ENCODE data around the gene IQGAP2.
A peak's percentile ranks its signal among the peaks of the same experiment; 100 is the strongest.
"Not testable (repeated sequence)": the region's sequence is repeated elsewhere in the genome, so short reads cannot be mapped to it uniquely, and the experiment has no call there.

Gene IQGAP2

GRCh38 chr5:76544268-76544926 is 141.3 kb downstream of the IQGAP2 start:
- DNase-seq: peak; percentile 54 to 57

GRCh38 chr5:76545184-76545583 is 142.1 kb downstream of the IQGAP2 start:
- DNase-seq: no peak

DNA sequence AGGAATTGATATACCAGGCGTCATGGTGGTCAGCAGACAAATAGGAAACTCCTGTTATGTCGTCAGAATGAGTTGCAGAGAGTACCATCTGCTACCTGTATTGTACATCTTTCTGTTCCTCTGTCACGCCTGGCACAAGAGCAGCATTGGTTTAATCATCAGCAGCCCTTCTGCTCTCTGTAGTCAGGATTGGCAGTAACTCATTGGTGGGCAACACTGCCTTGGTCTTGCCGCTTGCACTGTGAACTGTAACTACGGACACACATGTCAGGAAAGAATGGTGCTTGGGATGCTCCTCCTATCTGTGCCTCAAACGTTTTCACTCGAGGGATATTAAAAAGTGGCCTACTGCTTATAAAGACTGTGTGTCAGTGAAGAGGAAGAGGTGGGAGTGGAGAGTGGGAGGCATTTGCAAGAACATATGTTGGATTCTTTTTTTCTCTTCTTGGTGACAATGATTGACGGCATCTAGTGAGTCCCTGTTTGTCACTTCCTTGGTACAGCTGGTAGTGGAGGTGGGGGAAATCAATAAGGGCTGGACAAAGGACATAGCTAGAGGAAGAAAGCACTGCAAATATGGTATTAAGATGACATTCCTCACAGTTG is 143.5 kb downstream of the IQGAP2 start:
- no peak for DNase-seq

DNA sequence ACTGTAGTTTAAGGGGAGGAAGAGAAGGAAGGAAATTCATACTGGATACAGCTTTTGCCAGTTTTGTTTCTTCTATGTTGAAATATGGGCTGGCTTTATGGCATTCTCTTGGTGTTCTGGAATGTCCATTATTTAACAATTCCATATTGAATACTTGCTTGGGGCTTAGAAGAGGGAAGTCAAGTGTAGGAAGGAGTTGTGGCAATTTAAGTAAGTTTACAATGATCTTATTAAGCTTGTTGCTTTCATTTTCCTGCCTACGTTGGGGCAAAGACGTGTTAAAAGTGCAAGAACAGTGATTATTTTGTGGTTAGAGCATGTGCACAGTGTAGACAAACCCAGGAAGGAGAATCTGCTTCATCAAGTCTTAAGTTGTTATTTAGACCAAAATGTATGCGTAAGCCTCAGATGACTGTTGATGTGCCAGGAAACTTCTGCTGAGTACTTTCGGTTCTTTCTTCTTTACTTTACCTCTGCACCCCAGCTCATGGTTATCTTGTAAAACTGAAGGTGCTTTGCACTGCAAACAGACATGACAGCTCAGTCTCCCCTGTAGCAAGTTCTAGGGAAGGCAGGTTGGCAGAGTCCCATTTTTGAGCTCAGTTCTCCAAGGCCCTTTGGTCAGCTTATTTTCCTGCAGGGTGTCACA is 144.3 kb downstream of the IQGAP2 start:
- peak in 1 of 2 experiments; percentile 6 for DNase-seq

DNA sequence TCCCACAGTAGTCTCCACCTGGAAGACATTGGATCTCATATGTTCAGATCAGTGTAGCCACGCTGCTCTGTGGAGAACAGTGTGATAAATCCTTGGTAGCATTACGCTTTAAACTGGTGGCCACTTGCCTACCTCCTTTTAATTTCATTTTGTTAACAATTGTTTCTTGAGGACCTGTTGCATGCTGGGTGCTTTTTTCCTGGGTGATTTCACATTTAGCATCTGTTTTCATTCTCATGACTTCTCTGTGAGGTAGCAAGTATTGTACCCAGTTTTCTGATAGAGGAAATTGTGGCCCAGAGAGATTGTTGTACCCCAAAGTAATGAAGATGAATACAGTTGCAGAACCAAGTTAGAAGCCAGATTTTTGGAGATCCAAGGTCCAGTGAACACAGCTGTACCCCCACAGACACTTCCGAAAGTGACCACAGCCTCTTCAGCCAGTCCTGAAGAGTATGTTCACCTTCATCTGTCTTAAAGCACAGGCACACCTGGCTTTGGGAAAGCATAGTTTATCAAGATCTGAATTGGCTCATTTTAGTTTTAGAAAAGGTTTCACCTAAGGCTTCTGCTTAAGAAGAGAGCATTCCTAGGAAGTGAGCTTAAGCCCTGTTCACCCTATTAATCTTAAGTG is 144.9 kb downstream of the IQGAP2 start:
- DNase-seq: no peak

- no peak for DNase-seq
These were observed 145.6 kb downstream of the IQGAP2 start for GRCh38 chr5:76548525-76549229.

DNA sequence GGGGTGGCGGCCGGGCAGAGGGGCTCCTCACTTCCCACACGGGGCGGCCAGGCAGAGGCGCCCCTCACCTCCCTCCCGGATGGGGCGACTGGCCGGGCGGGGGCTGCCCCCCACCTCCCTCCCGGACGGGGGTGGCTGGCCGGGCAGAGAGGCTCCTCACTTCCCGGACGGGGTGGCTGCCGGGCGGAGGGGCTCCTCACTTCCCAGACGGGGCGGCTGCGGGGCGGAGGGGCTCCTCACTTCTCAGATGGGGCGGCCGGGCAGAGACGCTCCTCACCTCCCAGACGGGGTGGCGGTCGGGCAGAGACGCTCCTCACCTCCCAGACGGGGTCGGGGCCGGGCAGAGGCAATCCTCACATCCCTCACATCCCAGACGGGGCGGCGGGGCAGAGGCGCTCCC is 147.8 kb downstream of the IQGAP2 start:
- DNase-seq: not testable (repeated sequence)

- DNase-seq: no peak
These were observed 149.5 kb downstream of the IQGAP2 start for GRCh38 chr5:76552546-76552945.

- DNase-seq: no peak
These were observed 150.2 kb downstream of the IQGAP2 start for GRCh38 chr5:76553251-76553650.

GRCh38 chr5:76555114-76555513 is 152.0 kb downstream of the IQGAP2 start:
- no peak for DNase-seq

DNA sequence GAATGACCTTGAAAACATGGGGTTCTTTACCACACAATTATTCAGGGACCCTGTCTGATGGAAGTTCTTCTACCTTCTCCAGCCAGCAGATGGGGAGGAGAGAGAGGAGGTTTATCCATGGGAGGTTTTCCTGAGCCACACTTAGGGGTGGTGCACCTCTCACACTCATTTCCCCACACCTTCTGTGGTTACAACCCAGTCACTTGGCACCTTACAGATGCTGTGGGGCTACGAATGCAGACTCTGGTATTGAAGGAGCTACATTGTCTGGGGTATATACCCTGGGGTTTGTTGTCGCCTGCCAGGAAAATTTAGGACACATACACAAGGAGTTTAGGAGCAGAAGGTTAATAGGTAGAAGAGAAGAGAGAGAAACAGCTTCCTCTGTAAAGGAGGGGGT is 152.6 kb downstream of the IQGAP2 start:
- DNase-seq: no peak

DNA sequence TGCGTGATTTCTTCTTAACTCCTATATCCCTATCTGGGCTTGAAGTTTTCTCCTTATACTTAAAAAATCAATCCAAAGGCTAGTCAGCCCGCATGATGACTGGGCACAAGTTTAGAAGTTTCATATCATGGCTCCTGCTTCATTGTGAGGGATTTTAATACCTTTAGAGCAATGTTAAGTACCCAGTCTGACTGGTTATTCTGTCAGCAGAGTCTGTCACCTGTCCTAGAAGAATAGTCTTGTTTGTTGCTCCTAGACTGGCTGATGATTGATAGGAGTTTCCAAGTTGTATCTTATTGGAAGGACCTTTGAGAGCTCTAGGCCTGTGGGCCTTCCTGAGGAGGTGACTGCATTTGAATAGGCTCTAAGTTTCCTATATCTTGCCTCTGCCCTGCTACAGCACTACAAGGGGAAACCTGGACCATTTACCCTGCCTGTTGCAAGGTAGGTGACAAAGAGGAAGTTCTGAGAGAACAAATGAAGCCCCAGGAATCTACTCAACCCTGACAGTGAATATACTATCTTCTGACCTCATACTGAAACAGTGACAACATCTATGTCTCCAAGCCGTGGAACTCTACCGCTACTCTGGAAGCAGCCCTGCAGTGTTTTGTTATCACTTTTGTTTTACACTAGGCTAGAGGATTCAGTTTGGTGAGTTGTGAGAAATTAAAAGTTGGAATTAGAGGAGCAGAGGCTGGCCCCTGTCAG is 153.6 kb downstream of the IQGAP2 start:
- DNase-seq: no peak

GRCh38 chr5:76560952-76561891 is 158.1 kb downstream of the IQGAP2 start:
- no peak for DNase-seq

- no peak for DNase-seq
These were observed 158.9 kb downstream of the IQGAP2 start for GRCh38 chr5:76561959-76562358.

DNA sequence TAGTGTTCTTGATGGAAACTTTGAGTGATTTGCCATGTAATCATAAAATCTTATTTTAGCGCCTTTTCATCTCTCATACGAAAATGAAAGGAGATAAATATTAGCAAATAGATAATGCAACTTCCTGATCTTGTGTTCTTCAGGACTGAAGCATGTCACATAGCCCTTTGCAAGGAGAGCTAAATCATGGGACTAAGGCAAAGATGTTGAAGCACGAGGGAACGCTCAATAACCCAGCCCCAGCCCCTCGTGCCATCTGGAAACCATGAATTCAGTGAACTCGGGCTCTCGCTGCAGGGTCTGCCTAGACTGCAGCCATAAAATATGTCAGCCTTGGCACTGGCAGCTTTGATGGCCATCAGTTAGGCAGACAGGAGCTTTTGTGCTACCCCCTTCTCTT is 161.9 kb downstream of the IQGAP2 start:
- DNase-seq: no peak

GRCh38 chr5:76570153-76570552 is 167.1 kb downstream of the IQGAP2 start:
- no peak for DNase-seq

DNA sequence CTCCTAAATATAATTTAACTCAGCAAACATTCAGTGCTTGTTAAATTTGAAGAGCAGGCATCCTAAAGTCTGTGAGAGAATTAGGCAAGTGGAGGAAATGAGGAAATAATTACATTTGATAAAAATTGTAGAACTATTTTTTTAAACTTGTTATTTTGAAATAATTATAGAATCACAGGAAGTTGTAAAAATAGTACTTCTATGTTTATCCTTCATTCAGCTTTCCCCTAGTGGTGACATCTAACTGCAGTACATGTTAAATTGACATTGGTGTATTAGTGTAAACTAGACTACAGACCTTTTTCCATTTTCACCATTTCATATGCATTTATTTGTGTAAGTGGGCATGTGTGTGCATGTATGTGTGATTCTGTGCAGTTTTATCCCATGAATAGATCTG is 168.5 kb downstream of the IQGAP2 start:
- peak in 1 of 2 experiments; percentile 30 for DNase-seq

DNA sequence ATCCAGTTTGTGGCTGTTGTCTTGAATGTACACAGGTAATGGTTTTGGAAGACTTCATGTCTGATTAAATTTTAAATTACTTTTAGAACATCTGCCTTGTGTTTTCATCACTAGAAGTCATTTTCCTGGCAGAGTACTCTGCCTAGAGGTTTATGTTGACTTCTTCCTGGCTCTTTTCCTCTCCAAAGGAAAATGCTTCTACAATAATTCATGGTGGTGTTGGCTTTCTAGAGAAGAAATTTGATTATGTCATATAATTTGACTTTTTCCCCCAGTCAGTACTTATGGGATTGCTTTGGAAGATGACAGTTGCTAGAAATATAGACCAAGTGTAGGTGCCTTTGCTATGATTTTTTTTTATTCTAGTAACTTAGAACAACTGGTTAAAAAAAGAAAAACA is 173.4 kb downstream of the IQGAP2 start:
- DNase-seq: no peak

DNA sequence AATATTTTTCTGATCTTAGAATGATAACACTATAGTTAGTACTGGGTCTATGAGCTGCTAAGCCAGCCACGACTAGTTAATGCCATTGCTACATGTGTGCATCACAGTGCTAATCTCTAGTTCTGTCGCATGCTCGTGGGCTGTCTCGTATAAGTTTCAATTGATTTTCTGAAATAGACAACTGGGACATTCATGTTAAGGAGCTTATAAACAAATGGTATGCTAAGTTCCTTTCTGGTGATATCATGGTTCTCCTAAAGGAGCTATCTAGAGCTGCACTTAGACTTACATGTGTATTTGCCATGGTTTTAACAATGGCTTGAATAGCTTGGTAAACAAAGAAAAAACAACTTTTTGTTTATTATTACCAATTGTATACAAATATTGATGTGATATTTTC is 173.9 kb downstream of the IQGAP2 start:
- no peak for DNase-seq

DNA sequence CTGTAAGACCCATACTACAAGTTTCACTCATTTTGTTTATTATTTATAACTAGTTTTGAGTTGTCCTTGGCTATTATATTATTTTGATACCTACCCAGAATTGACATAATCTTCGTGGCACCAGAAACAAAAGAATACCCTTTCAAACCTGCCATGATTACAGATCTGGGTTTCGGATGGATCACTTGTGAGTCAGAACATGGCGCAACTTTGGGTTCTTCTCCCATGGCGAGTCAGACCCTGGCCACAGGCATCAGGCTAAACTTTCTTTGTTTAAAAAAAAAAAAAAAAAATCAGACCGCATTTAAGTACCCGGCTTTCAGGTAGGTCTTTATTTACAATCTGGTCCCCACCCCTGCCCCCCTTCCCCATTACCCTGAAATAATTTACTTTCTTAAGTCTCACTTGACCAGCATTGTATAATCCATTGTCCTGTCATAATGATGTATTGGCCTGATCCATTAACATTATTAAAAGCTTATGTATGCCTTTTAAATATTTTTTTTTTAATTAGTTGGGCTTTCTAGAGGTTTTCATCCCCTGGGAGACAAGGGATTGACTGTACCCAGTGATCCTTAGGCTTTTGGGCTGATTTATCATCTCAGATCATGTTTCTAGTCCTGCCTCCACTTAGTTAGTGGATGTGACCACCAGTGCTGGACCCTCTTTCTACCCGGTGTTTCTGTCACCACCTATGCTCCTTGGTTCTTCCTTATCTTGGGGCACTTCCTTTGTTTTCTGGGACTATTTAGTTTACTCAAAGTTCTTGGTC is 176.3 kb downstream of the IQGAP2 start:
- no peak for DNase-seq

DNA sequence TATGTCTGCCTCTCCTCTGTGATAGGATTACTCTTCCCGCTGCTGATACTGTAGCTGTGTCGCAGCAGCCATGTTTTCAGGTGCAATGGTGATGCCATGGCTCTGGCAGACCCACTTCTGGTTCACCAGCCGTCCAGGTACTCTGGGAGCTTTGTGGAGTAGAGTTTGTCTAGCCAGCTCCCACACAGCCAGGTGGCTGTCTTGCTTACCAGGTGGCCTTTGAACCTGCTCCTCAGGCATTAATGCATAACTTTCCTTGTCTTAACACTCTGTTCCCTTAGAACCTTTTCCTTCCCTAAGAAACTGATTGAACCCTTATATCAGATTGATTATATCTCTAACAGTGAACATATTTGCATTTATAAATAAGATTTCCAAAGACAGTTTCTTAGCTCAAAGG is 177.9 kb downstream of the IQGAP2 start:
- DNase-seq: no peak
